Glutamatergic neuron (in vitro differentiated cells): ENCODE data around the gene PPARD. TPM values are rescaled to one million over a fixed set of nuclear protein-coding genes. Genes with fewer than 3 reads are reported as not detected.

Source experiments
- DNase-seq: peaks from one replicate; pipeline ENCODE4 v3.0.0; 2022
- H3K27ac Mint-ChIP-seq: one replicate; pipeline ENCODE4 v1.8.0; 2020; ENCODE audit warnings: mild to moderate bottlenecking, mixed read lengths, inconsistent platforms; ENCODE audit not compliant: unreplicated experiment
- H3K27me3 Mint-ChIP-seq: one replicate; pipeline ENCODE4 v1.8.0; 2020; ENCODE audit warnings: mild to moderate bottlenecking, moderate library complexity, mixed read lengths, inconsistent platforms; ENCODE audit not compliant: unreplicated experiment
- H3K36me3 Mint-ChIP-seq: one replicate; pipeline ENCODE4 v1.8.0; 2020; ENCODE audit warnings: mild to moderate bottlenecking, mixed read lengths, inconsistent platforms; ENCODE audit not compliant: unreplicated experiment
- H3K4me1 Mint-ChIP-seq: one replicate; pipeline ENCODE4 v1.8.0; 2020; ENCODE audit warnings: mild to moderate bottlenecking, low read depth, mixed read lengths, inconsistent platforms; ENCODE audit not compliant: unreplicated experiment
- H3K4me3 Mint-ChIP-seq: one replicate; pipeline ENCODE4 v1.8.0; 2020; ENCODE audit warnings: mild to moderate bottlenecking, mixed read lengths, inconsistent platforms; ENCODE audit not compliant: unreplicated experiment
- H3K9me3 Mint-ChIP-seq: one replicate; pipeline ENCODE4 v1.8.0; 2020; ENCODE audit warnings: mild to moderate bottlenecking, moderate library complexity, mixed read lengths, inconsistent platforms; ENCODE audit not compliant: unreplicated experiment
- CTCF ChIP-seq: fragments of 200-600 bp; sonication (generic); IDR thresholded peaks from one replicate; pipeline ENCODE4 v1.5.0; 2021; ENCODE audit not compliant: partially characterized antibody, unreplicated experiment
- total RNA-seq: library from RNA; stranded (reverse); fragmentation: NEBNext Ultra II Directional; extraction: Animal tissue kit (Norgen Biotek cat#: 25700); gene quantifications from one replicate; pipeline ENCODE4 v1.2.1, GENCODE V29; 2021; ENCODE audit not compliant: unreplicated experiment

PPARD gene
- total RNA-seq, 1 donor from 2014 or later: 37.5 TPM

GRCh38 chr6:35471836-35472345, 129.5 kb downstream of the PPARD start:
- H3K27me3 Mint-ChIP-seq: peaks cover 13% of the 10 kb centered on the region
- H3K36me3 Mint-ChIP-seq: no peaks in the 10 kb centered on the region
- H3K27ac Mint-ChIP-seq: no peak overlapping the region
- H3K9me3 Mint-ChIP-seq: peaks cover 11% of the 10 kb centered on the region
- no peak for DNase-seq
- peaks cover 17% of the 10 kb centered on the region for H3K4me1 Mint-ChIP-seq
- no peak for TF ChIP-seq CTCF
- H3K4me3 Mint-ChIP-seq: no peak overlapping the region

- H3K36me3 Mint-ChIP-seq: no peaks in the 10 kb centered on the region
- DNase-seq: no peak
- H3K4me1 Mint-ChIP-seq: peaks cover 18% of the 10 kb centered on the region
- H3K27me3 Mint-ChIP-seq: peaks cover 7% of the 10 kb centered on the region
- peaks cover 10% of the 10 kb centered on the region for H3K9me3 Mint-ChIP-seq
- no peak for TF ChIP-seq CTCF
- H3K4me3 Mint-ChIP-seq: no peak overlapping the region
- no peak overlapping the region for H3K27ac Mint-ChIP-seq
Observed at GRCh38 chr6:35473075-35473849, 130.9 kb downstream of the PPARD start.

- Mint-ChIP-seq H3K36me3 (no peaks in the 10 kb centered on the region), H3K27me3 (peaks cover 7% of the 10 kb centered on the region), H3K4me1 (peaks cover 18% of the 10 kb centered on the region), H3K9me3 (peaks cover 10% of the 10 kb centered on the region), H3K27ac (no peak overlapping the region), H3K4me3 (no peak overlapping the region)
- no peak for DNase-seq
- no peak for TF ChIP-seq CTCF
Observed at GRCh38 chr6:35473850-35474130, 131.4 kb downstream of the PPARD start.

GRCh38 chr6:35474131-35474941, 132.0 kb downstream of the PPARD start:
- Mint-ChIP-seq H3K27ac (peak overlapping the region; percentile 43), H3K4me3 (no peak overlapping the region), H3K9me3 (peaks cover 9% of the 10 kb centered on the region), H3K27me3 (peaks cover 6% of the 10 kb centered on the region), H3K4me1 (peaks cover 17% of the 10 kb centered on the region), H3K36me3 (no peaks in the 10 kb centered on the region)
- no peak for TF ChIP-seq CTCF
- no peak for DNase-seq
